ENCODE measurements around the gene DOCK1.

DOCK1 gene

GRCh38 chr10:127349737-127350136 is 444.5 kb downstream of the DOCK1 start:
- Histone ChIP-seq H3K27me3 (no peaks in the 10 kb centered on the region), H3K9me3 (no peaks in the 10 kb centered on the region), H3K4me1 (ENCODE audit: control insufficient read depth in 1 of 2, insufficient read depth in 1 of 2, low read depth in 1 of 2, low read length in 1 of 2) (peaks cover 9 to 11% of the 10 kb centered on the region in 2 experiments), H3K27ac (no peak overlapping the region), H3K36me3 (no peaks in the 10 kb centered on the region), H3K4me3 (ENCODE audit: low read depth in 1 of 2, low read length in 1 of 2) (no peak overlapping the region)
- TF ChIP-seq CTCF (IDR thresholded peaks at IDR 0.05), result no peak

GRCh38 chr10:127351542-127351941 is 446.3 kb downstream of the DOCK1 start:
- Histone ChIP-seq H3K36me3 (no peaks in the 10 kb centered on the region), H3K9me3 (no peaks in the 10 kb centered on the region), H3K4me1 (ENCODE audit: control insufficient read depth in 1 of 2, insufficient read depth in 1 of 2, low read depth in 1 of 2, low read length in 1 of 2) (peaks cover 12% of the 10 kb centered on the region in 2 experiments), H3K4me3 (ENCODE audit: low read depth in 1 of 2, low read length in 1 of 2) (no peak overlapping the region), H3K27me3 (no peaks in the 10 kb centered on the region), H3K27ac (no peak overlapping the region)
- TF ChIP-seq CTCF (IDR thresholded peaks at IDR 0.05), result no peak

DNA sequence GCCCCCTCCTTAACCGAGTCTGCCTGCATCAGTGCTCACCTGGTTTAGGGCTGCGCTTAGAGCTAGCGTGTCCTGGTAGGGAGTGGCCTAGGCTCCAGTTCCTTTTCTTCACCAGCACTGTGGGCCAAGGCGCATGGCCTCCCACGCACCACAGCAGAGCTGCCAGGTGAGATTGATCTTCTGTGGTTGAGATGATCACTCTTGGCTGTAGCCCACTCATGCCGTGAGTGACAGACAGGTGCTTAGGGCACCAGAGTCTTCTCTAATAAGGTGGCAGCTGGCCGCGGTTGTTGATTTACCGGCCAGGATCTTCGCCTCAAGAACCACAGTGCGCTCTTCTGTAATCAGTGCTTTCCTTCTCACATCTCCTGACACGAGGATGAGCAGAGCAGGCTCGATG is 448.3 kb downstream of the DOCK1 start:
- Histone ChIP-seq H3K9me3 (no peaks in the 10 kb centered on the region), H3K4me3 (ENCODE audit: low read depth in 1 of 2, low read length in 1 of 2) (no peak overlapping the region), H3K36me3 (no peaks in the 10 kb centered on the region), H3K27me3 (no peaks in the 10 kb centered on the region), H3K4me1 (ENCODE audit: control insufficient read depth in 1 of 2, insufficient read depth in 1 of 2, low read depth in 1 of 2, low read length in 1 of 2) (peaks cover 12% of the 10 kb centered on the region in 2 experiments), H3K27ac (no peak overlapping the region)
- TF ChIP-seq CTCF (IDR thresholded peaks at IDR 0.05), result no peak

GRCh38 chr10:127354255-127354654 is 449.0 kb downstream of the DOCK1 start:
- no peak overlapping the region for H3K27ac ChIP-seq
- no peaks in the 10 kb centered on the region for H3K9me3 ChIP-seq
- TF ChIP-seq CTCF (IDR thresholded peaks at IDR 0.05), result no peak
- peaks cover 12% of the 10 kb centered on the region in 2 experiments for H3K4me1 ChIP-seq (ENCODE audit: control insufficient read depth in 1 of 2, insufficient read depth in 1 of 2, low read depth in 1 of 2, low read length in 1 of 2)
- no peaks in the 10 kb centered on the region for H3K27me3 ChIP-seq
- no peaks in the 10 kb centered on the region for H3K36me3 ChIP-seq
- H3K4me3 ChIP-seq (ENCODE audit: low read depth in 1 of 2, low read length in 1 of 2), result no peak overlapping the region

GRCh38 chr10:127354992-127355391 is 449.8 kb downstream of the DOCK1 start:
- Histone ChIP-seq H3K27ac (no peak overlapping the region), H3K4me1 (ENCODE audit: control insufficient read depth in 1 of 2, insufficient read depth in 1 of 2, low read depth in 1 of 2, low read length in 1 of 2) (peaks cover 12% of the 10 kb centered on the region in 2 experiments), H3K36me3 (no peaks in the 10 kb centered on the region), H3K9me3 (no peaks in the 10 kb centered on the region), H3K27me3 (peaks cover 1% of the 10 kb centered on the region), H3K4me3 (ENCODE audit: low read depth in 1 of 2, low read length in 1 of 2) (no peak overlapping the region)
- no peak for TF ChIP-seq CTCF (IDR thresholded peaks at IDR 0.05)

- Histone ChIP-seq H3K4me3 (ENCODE audit: low read depth in 1 of 2, low read length in 1 of 2) (no peak overlapping the region), H3K36me3 (no peaks in the 10 kb centered on the region)
These were observed 451.1 kb downstream of the DOCK1 start for GRCh38 chr10:127356360-127356759.

More at GRCh38 chr10:127356360-127356759, 451.1 kb downstream of the DOCK1 start:
- Histone ChIP-seq H3K27ac (no peak overlapping the region), H3K4me1 (ENCODE audit: control insufficient read depth in 1 of 2, insufficient read depth in 1 of 2, low read depth in 1 of 2, low read length in 1 of 2) (peaks cover 12% of the 10 kb centered on the region in 2 experiments), H3K9me3 (no peaks in the 10 kb centered on the region), H3K27me3 (peaks cover 8% of the 10 kb centered on the region)
- no peak for TF ChIP-seq CTCF (IDR thresholded peaks at IDR 0.05)
